ENCODE measurements around the gene SCN9A. TPM values are rescaled to one million over a fixed set of nuclear protein-coding genes. Genes with fewer than 3 reads are reported as not detected.
A peak's percentile ranks its signal among the peaks of the same experiment; 100 is the strongest.
"Not testable (repeated sequence)": the region's sequence is repeated elsewhere in the genome, so short reads cannot be mapped to it uniquely, and the experiment has no call there.

SCN9A gene
- total RNA-seq: 0.07 and 0.13 TPM in 2 replicates

GRCh38 chr2:166375736-166376487 is at the start of gene SCN9A:
Gene SCN9A, minus strand, starts transcription at chr2:166375944. Its CDS starts 64,188 bp downstream, at chr2:166311756.
- Mint-ChIP-seq H3K4me3 (peak within 1 kb of the TSS; percentile 83), H3K36me3 (ENCODE audit: low read depth) (no peaks in the 10 kb centered on the region), H3K27ac (no peak within 1 kb of the TSS), H3K9me3 (no peaks in the 10 kb centered on the region), H3K27me3 (ENCODE audit: insufficient read depth) (peaks cover 43% of the 10 kb centered on the region), H3K4me1 (ENCODE audit: low read depth) (peaks cover 24% of the 10 kb centered on the region)
- intact Hi-C loops (cut with micrococcal nuclease): loop anchor here (10.0 kb wide), 1 partner anchor 421 kb away; the partner anchor contains the start of gene TTC21B
- peak; percentile 29 for DNase-seq (ENCODE audit: low spot score)

DNA sequence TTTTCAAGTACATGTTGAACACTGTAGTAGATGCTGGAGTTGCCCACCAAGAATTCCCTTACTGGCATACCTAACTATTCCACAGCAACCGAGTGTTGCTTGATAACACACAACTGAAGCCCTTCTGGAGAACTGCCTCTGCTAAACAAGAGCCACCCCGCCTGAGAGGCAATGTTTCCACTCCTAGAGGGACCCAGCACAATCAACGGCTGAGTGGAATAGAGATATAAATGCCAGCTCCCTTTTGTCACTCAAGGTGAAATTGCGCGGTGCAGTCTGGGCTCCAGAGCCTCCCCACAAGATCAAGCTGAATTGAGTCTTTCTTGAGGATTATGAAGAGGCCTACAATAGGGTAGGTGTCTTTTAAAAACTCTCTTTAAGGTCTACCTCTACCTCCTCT is 49.1 kb upstream of the SCN9A start:
- DNase-seq (ENCODE audit: low spot score): no peak
- Mint-ChIP-seq H3K36me3 (ENCODE audit: low read depth) (no peaks in the 10 kb centered on the region), H3K27me3 (ENCODE audit: insufficient read depth) (no peaks in the 10 kb centered on the region), H3K4me3 (no peak overlapping the region), H3K9me3 (no peaks in the 10 kb centered on the region), H3K27ac (no peak overlapping the region), H3K4me1 (ENCODE audit: low read depth) (no peaks in the 10 kb centered on the region)
- intact Hi-C loops (cut with micrococcal nuclease): no loop called here

DNA sequence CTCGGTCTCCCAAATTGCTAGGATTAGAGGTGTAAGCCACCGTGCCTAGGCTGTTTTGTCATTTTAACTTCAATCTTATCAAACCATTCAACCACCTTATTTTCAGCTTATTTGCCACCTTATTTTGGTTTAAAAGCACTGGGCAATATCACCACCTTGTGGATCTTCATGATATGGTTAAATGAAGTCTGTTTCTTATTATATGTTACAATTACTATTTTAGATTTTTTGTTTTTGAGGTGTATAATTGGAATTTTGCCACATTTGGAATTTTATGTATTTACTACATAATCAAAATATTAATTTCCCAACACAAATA is 43.8 kb upstream of the SCN9A start:
- Mint-ChIP-seq H3K36me3 (ENCODE audit: low read depth) (no peaks in the 10 kb centered on the region), H3K4me1 (ENCODE audit: low read depth) (no peaks in the 10 kb centered on the region), H3K4me3 (no peak overlapping the region), H3K27me3 (ENCODE audit: insufficient read depth) (no peaks in the 10 kb centered on the region), H3K27ac (no peak overlapping the region), H3K9me3 (no peaks in the 10 kb centered on the region)
- no peak for DNase-seq (ENCODE audit: low spot score)
- intact Hi-C loops (cut with micrococcal nuclease): no loop called here

DNA sequence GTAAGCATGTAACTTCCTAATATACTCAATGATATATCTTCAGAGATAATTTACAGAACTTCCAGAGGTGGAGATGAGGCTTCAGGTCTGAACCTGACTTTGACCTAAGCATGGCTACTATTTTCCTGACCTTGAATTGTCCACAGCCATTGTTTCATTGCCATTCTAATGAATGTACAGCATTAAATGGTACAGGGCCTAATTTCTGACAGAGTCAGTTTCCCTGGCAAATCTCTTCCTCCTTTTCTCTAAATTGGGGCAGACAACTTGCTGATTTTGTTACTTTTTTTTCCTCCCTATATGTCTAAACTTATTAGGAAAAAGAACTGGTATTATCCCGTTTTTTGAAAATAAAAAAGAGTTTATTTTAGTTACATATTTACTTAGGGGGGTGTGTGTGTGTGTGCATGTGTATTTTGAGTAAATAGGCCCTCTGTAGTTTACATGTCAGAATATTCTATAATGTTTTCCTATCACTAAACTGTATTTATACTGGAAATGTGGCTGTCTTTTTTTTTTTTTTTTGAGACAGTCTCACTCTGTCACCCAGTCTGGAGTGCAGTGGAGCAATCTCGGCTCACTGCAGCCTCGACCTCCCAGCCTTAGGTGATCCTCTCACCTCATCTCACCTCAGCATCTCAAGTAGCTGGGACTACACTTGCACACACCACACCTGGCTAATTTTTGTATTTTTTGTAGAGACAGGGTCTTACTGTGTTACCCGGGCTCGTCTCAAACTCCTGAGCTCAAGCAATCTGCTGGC is 43.3 kb upstream of the SCN9A start:
- intact Hi-C loops (cut with micrococcal nuclease): no loop called here
- no peaks in the 10 kb centered on the region for H3K27me3 Mint-ChIP-seq (ENCODE audit: insufficient read depth)

GRCh38 chr2:166417669-166418068 is 41.9 kb upstream of the SCN9A start:
- intact Hi-C loops (cut with micrococcal nuclease): no loop called here
- H3K27me3 Mint-ChIP-seq (ENCODE audit: insufficient read depth): no peaks in the 10 kb centered on the region
- H3K4me3 Mint-ChIP-seq: no peak overlapping the region
- no peak for DNase-seq (ENCODE audit: low spot score)
- no peak overlapping the region for H3K27ac Mint-ChIP-seq
- no peaks in the 10 kb centered on the region for H3K4me1 Mint-ChIP-seq (ENCODE audit: low read depth)
- no peaks in the 10 kb centered on the region for H3K9me3 Mint-ChIP-seq
- no peaks in the 10 kb centered on the region for H3K36me3 Mint-ChIP-seq (ENCODE audit: low read depth)

More for the DNA sequence above, 43.3 kb upstream of the SCN9A start:
- Mint-ChIP-seq H3K36me3 (ENCODE audit: low read depth) (no peaks in the 10 kb centered on the region), H3K27ac (no peak overlapping the region), H3K9me3 (no peaks in the 10 kb centered on the region), H3K4me1 (ENCODE audit: low read depth) (no peaks in the 10 kb centered on the region), H3K4me3 (no peak overlapping the region)
- DNase-seq (ENCODE audit: low spot score): no peak

- Mint-ChIP-seq H3K36me3 (ENCODE audit: low read depth) (no peaks in the 10 kb centered on the region), H3K4me3 (no peak overlapping the region), H3K27ac (no peak overlapping the region), H3K27me3 (ENCODE audit: insufficient read depth) (no peaks in the 10 kb centered on the region), H3K9me3 (no peaks in the 10 kb centered on the region), H3K4me1 (ENCODE audit: low read depth) (no peaks in the 10 kb centered on the region)
- intact Hi-C loops (cut with micrococcal nuclease): no loop called here
- DNase-seq (ENCODE audit: low spot score): no peak
Measured at GRCh38 chr2:166413255-166413654, 37.5 kb upstream of the SCN9A start.

GRCh38 chr2:166411473-166412230 is 35.9 kb upstream of the SCN9A start:
- no peaks in the 10 kb centered on the region for H3K36me3 Mint-ChIP-seq (ENCODE audit: low read depth)
- no peak overlapping the region for H3K4me3 Mint-ChIP-seq
- no peak for DNase-seq (ENCODE audit: low spot score)
- H3K27me3 Mint-ChIP-seq (ENCODE audit: insufficient read depth): no peaks in the 10 kb centered on the region
- H3K9me3 Mint-ChIP-seq: no peaks in the 10 kb centered on the region
- H3K4me1 Mint-ChIP-seq (ENCODE audit: low read depth): no peaks in the 10 kb centered on the region
- H3K27ac Mint-ChIP-seq: no peak overlapping the region
- intact Hi-C loops (cut with micrococcal nuclease): no loop called here

DNA sequence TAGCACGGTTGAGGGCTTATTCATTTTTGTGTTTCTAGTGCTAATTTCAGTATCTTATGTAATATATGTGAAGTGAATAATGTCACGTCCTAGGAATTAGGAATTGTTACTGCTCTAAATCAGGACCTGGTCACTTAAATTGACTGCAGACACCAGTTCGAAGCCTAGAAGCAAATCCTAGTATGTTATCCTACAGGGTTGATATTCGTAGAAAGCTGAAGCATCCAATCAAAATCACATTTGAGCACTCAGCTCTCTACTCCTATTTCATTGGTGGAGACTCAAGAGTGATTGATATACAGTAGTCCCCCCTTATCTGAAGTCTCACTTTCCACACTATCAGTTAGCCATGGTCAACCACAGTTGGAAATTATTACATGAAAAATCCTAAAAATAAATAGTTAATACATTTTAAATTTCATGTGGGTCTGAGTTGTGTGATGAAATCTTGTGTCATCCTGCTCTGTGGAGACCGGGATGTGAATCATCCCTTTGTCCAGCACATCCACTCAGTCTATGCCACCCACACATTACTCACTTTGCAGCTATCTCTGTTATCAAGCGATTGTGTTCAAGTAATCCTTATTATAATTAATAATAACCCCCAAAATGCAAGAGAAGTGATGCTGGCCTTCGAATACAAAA is 35.2 kb upstream of the SCN9A start:
- Mint-ChIP-seq H3K36me3 (ENCODE audit: low read depth) (no peaks in the 10 kb centered on the region), H3K27ac (no peak overlapping the region), H3K4me1 (ENCODE audit: low read depth) (no peaks in the 10 kb centered on the region), H3K4me3 (no peak overlapping the region), H3K27me3 (ENCODE audit: insufficient read depth) (no peaks in the 10 kb centered on the region), H3K9me3 (no peaks in the 10 kb centered on the region)
- DNase-seq (ENCODE audit: low spot score): no peak
- intact Hi-C loops (cut with micrococcal nuclease): no loop called here

GRCh38 chr2:166407746-166408145 is 32.0 kb upstream of the SCN9A start:
- H3K27me3 Mint-ChIP-seq (ENCODE audit: insufficient read depth); intact Hi-C loops (cut with micrococcal nuclease); DNase-seq (ENCODE audit: low spot score); H3K4me1 Mint-ChIP-seq (ENCODE audit: low read depth); H3K9me3 Mint-ChIP-seq; H3K27ac Mint-ChIP-seq; H3K36me3 Mint-ChIP-seq (ENCODE audit: low read depth); H3K4me3 Mint-ChIP-seq: not testable (repeated sequence)

DNA sequence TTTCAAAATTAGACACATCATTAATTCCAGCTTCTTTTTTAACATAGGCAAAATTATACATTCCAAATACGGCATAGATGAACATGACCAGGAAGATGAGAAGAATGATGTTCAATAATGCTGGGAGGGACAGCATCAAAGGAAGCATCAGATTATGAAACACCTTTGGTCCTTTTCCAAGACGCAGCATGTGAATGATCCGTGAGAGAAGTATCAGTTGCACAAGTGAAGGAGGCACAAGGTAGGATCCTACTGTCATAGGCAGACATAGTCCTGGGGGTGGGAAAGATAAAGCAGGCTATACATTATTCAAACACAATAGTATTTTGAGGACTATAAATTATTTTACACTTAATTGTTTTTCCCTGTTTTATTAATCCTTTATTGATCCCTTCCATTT is 30.6 kb upstream of the SCN9A start:
- Mint-ChIP-seq H3K9me3 (no peaks in the 10 kb centered on the region), H3K27me3 (ENCODE audit: insufficient read depth) (peaks cover 2% of the 10 kb centered on the region), H3K4me3 (no peak overlapping the region), H3K4me1 (ENCODE audit: low read depth) (no peaks in the 10 kb centered on the region), H3K36me3 (ENCODE audit: low read depth) (no peaks in the 10 kb centered on the region), H3K27ac (no peak overlapping the region)
- no peak for DNase-seq (ENCODE audit: low spot score)
- intact Hi-C loops (cut with micrococcal nuclease): no loop called here

- Mint-ChIP-seq H3K9me3 (no peaks in the 10 kb centered on the region), H3K4me1 (ENCODE audit: low read depth) (no peaks in the 10 kb centered on the region), H3K36me3 (ENCODE audit: low read depth) (no peaks in the 10 kb centered on the region), H3K4me3 (no peak overlapping the region), H3K27ac (no peak overlapping the region), H3K27me3 (ENCODE audit: insufficient read depth) (peaks cover 2% of the 10 kb centered on the region)
- intact Hi-C loops (cut with micrococcal nuclease): no loop called here
- no peak for DNase-seq (ENCODE audit: low spot score)
Measured at GRCh38 chr2:166405569-166405926, 29.8 kb upstream of the SCN9A start.

- Mint-ChIP-seq H3K27ac (no peak overlapping the region), H3K4me1 (ENCODE audit: low read depth) (no peaks in the 10 kb centered on the region), H3K27me3 (ENCODE audit: insufficient read depth) (peaks cover 2% of the 10 kb centered on the region), H3K9me3 (no peaks in the 10 kb centered on the region), H3K4me3 (no peak overlapping the region), H3K36me3 (ENCODE audit: low read depth) (no peaks in the 10 kb centered on the region)
- no peak for DNase-seq (ENCODE audit: low spot score)
- intact Hi-C loops (cut with micrococcal nuclease): no loop called here
Measured at GRCh38 chr2:166404831-166405568, 29.3 kb upstream of the SCN9A start.

Measured in activated T-helper 1 cell treated with anti-CD3 and anti-CD28 coated beads, Interleukin-12 subunit alpha, Interleukin-12 subunit beta, Interleukin-2, Interleukin-4 antibody, amounts not matched to agents 30 ng/mL and 10 ng/mL and 1 ng/mL, durations not matched to agents 14 hours and 24 hours and 36 hours (primary cell).